Posterior cingulate gyrus (tissue), 11 donors: Measurements from ENCODE around the gene EDC4.
A peak's percentile ranks its signal among the peaks of the same experiment; 100 is the strongest.
"Not testable (repeated sequence)": the region's sequence is repeated elsewhere in the genome, so short reads cannot be mapped to it uniquely, and the experiment has no call there.

Experiments used
- DNase-seq, 10 donors: peaks; one replicate each; pipeline versions ENCODE4 v3.0.0 to v3.0.0-alpha.2; 2020 to 2021; ENCODE audit warnings: mixed read lengths in 3 of 10
- intact Hi-C: fragments of 100-400 bp; cut with DNase I; formaldehyde crosslinking; loops from one replicate; pipeline ENCODE4 v1.15.1; 2023

The EDC4 gene

GRCh38 chr16:67847064-67847861 lies 25.6 kb upstream of the EDC4 start, which contains the start of gene CENPT:
TSS of gene CENPT (minus strand) at chr16:67847693. CDS start at chr16:67833859, 13,834 bp downstream.
- DNase-seq, result peak in 6 of 10 donors; percentile 51 to 94 (median 60)
- intact Hi-C loops, result loop anchor here (5.0 to 10.0 kb wide), 4 partner anchors 48 to 322 kb away; partner anchors contain the start of genes ACD, C16orf86, ENKD1 and PARD6A

DNA sequence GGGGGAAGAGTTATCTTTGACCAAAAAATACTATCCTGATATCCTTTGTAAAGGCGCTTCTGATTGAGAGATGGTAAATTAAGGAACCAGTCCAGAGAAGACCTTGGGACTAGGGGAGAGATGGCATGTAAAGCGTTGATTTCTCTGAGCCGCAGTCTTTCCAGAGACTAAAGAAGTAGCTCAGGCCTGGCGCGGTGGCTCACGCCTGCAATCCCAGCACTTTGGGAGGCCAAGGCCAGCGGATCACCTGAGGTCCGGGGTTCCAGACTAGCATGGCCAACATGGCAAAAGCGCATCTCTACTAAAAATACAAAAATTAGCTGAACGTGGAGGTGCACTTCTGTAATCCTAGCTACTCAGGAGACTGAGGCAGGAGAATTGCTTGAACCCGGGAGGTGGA lies 24.7 kb upstream of the EDC4 start:
- DNase-seq, result no peak
- intact Hi-C loops, result loop anchor here (5.0 to 10.0 kb wide), 4 partner anchors 47 to 323 kb away; partner anchors contain the start of genes ACD, C16orf86, ENKD1 and PARD6A

GRCh38 chr16:67853670-67854069 lies 19.2 kb upstream of the EDC4 start:
- intact Hi-C loops, result no loop called here
- DNase-seq, result no peak

DNA sequence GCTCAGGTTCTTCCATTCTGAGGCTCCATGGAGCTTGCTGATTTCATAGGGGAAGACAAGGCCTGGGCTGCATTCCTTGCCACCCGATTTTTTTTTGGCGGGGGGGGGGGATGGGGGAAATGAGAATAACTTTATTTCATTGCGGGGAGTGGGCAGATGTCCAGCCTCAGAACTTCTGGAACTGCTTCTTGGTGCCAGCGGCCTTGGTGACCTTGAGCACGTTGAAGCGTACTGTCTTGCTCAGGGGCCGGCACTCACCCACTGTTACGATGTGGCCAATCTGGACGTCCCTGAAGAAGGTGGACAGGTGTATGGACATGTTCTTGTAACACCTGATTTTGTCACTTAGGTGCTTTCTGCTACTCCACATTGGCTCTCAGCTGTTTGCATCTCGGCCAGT lies 17.1 kb upstream of the EDC4 start:
- intact Hi-C loops, result no loop called here

DNA sequence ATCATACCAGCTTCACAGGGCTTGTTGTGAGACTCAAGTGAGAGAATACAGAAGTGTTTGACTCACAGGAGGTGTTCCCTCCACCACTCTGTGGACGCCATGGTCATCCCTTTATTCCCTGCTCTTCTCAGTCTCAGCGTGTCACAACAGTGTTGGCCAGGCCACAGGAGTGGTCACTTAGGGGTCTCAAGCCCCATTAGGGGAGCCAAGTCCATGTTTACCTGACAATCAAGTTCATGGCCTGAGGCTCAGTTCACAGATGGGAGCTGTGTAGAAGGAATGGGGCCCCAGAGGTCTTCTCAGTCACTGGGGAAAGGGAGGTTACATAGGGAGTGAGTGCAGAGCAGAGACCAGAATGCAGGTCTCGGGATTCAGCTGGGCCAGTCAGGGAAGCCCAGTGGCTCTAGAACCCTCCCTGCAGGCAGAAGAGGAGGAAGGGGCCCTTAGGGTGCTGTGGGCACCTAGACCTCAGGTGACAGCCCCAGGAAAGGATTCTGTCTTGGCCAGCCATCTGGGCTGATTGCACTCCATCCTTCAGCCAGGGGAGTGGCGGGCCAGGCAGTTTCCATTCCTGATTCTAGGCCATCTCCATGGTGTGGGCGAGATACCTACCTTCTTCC lies 15.8 kb upstream of the EDC4 start:
- no peak for DNase-seq

More for the DNA sequence above, 17.1 kb upstream of the EDC4 start:
- no peak for DNase-seq

DNA sequence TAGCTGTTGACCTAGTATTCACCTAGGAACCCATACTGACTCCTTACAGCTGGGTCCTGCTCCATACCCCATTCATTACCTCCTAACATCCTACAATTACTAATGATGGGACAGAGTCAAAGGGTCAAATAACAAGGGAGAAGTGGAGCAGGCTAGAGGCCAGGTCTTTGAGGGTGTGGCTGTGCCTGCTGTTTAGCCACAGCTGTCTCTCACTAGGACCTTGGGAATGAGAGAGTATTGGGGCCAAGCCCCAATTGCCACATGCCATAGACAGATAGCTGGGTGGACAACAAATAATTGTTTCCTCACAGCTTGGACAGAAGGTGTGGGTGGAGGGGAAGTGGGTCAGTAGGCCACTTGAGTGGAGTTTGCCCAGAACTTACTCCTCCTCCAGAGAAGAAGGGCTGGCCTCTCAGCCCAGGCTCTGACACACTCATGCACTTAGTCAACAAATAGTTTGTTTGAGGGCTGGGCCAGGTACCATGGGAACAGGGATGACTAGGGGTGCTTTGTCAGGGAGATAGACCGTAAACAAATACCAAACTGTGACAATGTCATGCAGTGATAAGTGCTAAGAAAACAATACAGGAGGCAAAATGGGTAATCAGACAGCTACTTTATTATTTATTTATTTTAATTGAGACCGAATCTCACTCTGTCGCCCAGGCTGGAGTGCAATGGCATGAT lies 15.2 kb upstream of the EDC4 start:
- DNase-seq, result no peak
- intact Hi-C loops, result no loop called here

More for the DNA sequence above, 15.8 kb upstream of the EDC4 start:
- intact Hi-C loops, result no loop called here

DNA sequence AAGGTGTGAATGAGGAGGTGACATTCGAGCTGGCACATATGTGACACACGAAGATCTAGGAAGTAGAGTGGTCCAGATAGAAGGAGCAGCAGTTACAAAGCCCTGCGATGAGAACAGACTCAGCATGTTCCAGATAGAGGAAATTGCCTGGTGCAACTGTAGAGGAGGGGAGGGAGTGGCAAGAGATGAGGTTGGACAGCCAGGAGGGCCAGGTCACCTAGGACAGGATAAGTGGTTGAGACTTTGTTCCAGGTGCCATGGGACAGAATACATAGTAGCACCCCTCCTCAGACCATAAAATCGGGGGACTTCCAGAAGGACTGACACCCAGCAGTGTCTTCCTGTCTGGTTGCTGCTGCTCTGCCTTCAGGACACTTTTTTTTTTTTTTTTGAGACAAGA lies 14.4 kb upstream of the EDC4 start:
- no peak for DNase-seq
- intact Hi-C loops, result no loop called here

GRCh38 chr16:67860589-67861398 lies 12.1 kb upstream of the EDC4 start:
- DNase-seq, result no peak
- intact Hi-C loops, result no loop called here

DNA sequence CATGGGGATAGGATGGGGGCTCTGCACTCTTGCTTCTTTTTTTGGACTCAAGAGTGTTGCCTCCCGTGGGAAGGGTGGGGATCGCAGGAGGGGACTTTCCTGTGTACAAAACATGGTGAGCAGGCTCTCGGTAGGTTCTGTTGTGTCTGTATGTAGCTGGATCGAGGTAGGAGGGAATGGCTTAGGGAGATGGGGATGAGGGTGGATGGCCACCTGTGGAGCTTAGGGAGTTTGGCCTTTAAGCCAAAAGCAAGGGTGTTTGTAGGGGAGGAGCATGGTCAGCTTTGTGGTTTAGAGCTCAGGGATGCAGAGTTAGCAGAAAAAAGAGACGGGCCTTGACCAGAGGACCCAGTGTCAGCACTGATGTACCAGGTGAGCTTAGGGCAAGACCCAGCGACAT lies 11.0 kb upstream of the EDC4 start:
- intact Hi-C loops, result no loop called here
- DNase-seq, result no peak

DNA sequence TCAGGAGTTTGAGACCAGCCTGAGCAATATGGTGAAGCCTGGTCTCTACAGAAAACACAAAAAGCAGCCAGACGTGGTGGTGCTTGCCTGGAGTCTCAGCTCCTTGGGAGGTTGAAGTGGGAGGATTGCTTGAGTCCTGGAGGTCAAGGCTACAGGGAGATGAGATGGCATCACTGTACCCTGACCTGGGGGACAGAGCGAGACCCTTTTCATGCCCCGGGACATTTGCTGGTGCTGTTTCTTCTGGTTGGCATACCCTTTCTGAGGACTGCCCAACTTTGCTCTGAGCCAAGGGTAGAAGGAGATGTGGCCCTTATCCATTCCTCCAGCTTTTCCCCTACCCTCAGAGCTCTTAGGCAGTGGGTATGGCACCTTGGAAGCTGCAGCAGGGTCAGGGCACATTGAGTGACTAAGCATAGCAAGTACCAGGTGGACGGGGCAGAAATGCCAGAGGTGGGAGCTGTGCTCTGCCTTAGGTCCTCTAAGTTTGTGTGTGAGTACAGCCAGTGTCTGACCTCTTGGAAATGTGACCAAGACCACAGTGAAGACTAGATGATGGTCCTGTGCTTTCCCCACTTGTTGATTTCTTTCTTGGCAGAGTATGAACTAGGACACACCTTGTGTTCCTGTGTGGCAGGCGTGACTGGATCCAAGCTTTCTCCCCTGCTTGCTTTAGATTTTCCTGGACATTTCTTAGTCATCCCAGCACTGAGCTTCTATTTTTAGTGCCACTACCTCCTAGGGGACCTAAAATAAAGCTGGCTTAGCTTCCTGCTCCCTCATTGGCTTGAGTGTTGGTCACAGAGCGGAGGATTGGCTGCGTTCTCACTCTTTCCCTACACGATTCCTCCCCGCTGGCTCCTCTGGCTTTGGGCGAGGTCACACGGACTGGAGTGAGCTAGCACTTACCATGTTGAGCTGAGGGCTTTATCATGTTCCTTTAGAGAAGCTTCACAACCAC lies 9.9 kb upstream of the EDC4 start:
- intact Hi-C loops, result no loop called here
- peak in 8 of 10 donors; percentile 49 to 94 (median 69) for DNase-seq

DNA sequence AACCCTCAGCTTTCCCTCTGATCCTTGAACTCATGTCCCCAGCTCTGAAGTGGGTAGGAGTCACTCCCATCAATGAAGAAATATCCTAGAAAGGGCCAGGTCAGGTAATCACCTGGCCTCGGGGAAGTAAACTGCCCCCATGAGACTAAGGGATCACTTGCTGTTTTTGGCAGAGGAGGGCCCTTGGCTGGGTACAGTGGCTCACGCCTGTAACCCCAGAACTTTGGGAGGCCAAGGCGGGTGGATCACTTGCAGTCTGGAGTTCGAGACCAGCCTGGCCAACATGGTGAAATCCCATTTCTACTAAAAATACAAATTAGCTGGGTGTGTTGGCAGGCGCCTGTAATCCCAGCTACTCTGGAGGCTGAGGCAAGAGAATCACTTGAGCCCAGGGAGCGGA lies 8.8 kb upstream of the EDC4 start:
- DNase-seq, intact Hi-C loops: not testable (repeated sequence)

- intact Hi-C loops, result no loop called here
- no peak for DNase-seq
Measured at GRCh38 chr16:67864594-67864993, 8.3 kb upstream of the EDC4 start.

GRCh38 chr16:67865318-67865717 lies 7.5 kb upstream of the EDC4 start:
- intact Hi-C loops, result no loop called here
- DNase-seq, result no peak

- intact Hi-C loops, result no loop called here
- peak in 8 of 10 donors; percentile 30 to 90 (median 54) for DNase-seq
Measured at GRCh38 chr16:67868290-67868689, 4.6 kb upstream of the EDC4 start.

GRCh38 chr16:67869653-67870052 lies 3.2 kb upstream of the EDC4 start:
- no peak for DNase-seq
- intact Hi-C loops, result no loop called here

GRCh38 chr16:67871256-67871655 lies 1.6 kb upstream of the EDC4 start:
- intact Hi-C loops, result no loop called here
- DNase-seq, result no peak

DNA sequence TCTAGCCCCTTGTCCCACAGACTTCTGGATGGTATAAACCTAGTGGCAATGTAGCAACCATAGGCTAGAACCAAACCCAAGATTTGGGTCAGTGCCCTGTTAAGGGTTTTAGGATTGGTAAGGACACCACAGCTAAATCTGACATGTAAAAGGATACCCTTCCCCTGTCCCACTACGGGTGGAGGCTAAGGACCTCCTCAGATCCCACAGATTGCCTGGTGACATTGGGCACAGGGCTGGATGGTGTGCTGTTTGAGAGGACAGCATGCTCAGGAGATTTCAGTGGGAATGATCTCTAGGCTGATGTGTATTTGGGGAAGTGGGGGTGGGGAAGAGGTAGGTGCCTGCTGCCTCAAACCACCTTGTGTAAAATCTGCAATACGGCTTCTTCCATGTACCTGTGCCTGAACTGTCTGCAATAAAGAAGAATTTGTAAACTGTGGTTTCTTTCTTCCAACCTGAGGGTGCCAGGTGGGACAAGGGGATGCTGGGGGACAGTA lies 671 bp upstream of the EDC4 start:
- no peak for DNase-seq
- intact Hi-C loops, result no loop called here

- intact Hi-C loops, result no loop called here
- DNase-seq, result no peak
Measured at GRCh38 chr16:67873435-67874370, 851 bp downstream of the EDC4 start.
